DMS53 treated with DMSO at 0.1 percent for 48 hours (cell line): Measurements from ENCODE around the gene RBFOX2.

Experiments used
- DNase-seq: peaks from one replicate; lab custom pipeline; 2025; ENCODE audit not compliant: unreplicated experiment; lab: John Stamatoyannopoulos, UW

The RBFOX2 gene

DNA sequence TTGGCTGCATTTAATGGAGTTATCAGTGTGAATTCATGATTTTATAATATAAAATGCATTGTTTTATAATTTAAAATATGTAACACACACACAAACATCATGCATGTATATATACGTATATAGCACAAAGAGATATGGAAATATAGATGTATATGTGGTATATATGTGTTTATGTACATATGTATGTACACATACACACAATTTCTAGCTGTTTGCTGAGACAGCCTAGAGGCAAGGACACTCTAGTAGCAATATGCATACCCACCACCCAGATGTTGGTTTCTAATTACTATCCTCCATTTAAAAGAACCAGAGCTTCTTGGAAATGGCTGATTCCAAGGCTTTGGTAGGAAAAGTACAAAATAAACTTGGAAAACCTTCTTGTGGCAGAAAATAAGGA, 50.4 kb downstream of the RBFOX2 start:
- DNase-seq, result no peak

DNA sequence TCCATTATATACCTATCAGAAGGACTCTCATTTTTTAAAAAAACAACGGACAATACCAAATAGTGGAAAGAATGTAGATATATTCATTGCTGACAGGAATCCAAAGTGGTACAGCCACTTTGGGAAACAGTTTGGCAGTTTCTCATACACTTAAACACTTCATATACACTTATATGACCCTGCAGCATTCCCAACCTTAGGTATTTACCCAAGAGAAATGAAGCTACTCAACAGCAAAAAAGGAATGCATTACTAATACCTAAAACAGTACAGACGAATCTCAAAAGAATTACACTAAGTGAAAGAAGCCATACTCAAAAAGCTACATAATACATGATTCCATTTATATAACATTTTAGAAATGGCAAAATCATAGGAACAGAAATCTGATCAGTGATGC, 51.5 kb downstream of the RBFOX2 start:
- no peak for DNase-seq

GRCh38 chr22:35973388-35973787, 55.2 kb downstream of the RBFOX2 start:
- DNase-seq, result no peak

GRCh38 chr22:35972559-35972958, 56.1 kb downstream of the RBFOX2 start:
- no peak for DNase-seq

GRCh38 chr22:35971456-35972119, 57.0 kb downstream of the RBFOX2 start:
- DNase-seq, result no peak

GRCh38 chr22:35970616-35971455, 57.8 kb downstream of the RBFOX2 start:
- no peak for DNase-seq

DNA sequence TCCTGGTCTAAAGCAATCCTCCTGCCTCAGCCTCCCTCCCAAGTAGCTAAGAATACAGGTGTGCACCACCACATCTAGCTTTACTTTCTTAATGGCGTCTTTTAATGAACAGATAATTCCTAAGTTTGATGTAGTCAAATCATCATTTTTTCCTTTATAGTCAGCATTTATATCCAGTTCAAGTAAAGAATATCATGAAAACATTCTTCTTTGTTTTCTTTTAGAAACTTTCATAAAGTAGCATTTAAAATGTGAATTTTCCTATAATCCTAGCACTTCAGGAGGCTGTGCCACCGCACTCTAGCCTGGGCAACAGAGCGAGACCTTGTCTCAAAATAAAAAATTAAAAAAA, 61.6 kb downstream of the RBFOX2 start:
- DNase-seq, result no peak

DNA sequence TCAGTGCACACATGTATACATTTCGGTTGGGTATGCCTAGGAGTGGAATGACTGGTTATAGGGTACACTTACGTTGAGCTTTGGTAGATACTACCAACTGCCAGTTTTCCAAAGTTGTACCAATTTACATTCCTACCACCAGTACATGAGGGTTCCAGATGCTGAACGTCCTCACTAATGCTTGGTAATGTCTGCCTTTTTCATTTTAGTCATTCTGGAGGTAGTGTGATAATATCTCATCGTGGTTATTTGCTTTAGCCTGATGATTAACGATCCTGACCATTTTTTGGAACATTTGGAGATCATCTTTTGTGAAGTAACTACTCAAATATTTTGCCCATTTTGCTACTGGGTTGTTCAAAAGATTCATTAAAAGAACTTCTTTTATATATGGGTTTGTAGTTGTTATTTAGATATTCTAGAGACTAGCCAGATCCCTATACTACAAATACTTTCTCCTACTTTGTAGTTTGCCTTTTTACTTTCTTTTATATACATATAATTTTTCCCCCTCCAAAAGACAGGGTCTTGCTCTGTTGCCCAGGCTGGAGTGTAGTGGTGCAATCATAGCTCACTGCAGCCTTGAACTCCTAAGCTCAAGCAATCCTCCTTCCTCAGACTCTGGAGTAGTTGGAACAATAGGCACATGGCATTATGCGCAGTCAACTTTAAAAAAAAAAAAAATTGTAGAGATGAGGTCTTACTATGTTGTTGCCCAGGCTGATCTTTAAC, 62.1 kb downstream of the RBFOX2 start:
- DNase-seq, result no peak

DNA sequence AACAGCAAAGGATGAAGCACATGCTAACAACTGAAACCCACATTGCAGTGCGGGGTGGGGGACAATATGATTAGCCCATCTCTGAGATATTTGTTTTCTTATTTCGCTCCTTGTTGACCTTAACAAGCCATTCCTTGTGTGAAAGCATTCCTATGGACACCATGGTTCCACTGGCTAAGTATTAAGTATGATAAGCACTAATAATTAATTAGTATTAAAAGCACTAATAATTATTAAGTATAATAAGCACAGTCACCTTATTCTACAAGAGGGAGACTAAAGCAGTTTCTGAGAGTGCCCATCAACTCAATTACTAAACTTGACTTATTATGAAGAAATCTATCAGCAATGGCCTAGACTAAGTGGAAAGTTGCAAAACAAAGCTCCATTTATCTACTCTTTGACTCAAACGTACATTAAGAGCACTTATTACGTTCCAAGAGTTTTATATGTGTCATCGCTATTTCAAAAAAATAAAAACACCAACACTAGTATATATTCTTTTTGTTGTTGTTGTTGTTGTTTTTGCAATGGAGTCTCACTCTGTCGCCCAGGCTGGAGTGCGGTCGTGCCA, 65.3 kb downstream of the RBFOX2 start:
- DNase-seq, result no peak

DNA sequence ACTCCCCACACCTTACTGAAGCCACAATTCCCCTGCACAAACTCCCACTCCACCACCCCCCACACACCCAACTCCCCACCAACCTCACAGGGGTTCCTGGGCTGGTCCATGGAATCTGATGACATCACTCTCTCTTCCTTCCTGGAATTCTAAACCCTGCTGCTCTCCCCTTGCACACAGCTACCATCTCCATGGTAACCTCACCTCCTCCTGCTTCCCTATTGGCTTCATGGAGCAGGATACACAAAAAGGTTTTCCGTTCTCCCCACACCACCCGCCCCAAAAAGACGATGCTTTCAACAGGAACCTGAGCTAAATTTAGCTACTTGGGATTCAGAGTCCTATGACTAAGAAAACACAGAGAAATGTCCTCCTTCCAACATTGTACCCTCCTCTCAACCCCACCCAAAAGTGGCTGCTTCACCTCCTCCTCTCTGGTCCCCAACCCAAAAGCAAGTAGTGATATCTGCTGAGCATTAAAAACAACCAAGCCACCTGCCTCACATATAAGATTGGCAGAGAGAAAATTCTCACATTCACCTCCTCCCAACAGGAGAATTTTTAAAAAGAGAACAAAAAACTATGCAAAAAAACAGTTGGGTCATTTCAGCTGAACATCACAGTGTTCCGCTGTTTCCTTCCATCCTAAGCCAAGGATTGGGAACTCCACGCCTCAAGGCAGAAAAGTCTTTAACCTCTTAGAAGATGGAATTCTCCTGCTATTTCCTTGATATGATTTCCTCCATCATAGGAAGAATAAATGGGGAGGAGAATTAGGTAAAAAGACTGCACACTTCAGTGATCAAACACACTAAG, 66.9 kb downstream of the RBFOX2 start:
- DNase-seq, result no peak

- DNase-seq, result no peak
These were observed 67.8 kb downstream of the RBFOX2 start for GRCh38 chr22:35960854-35961253.

DNA sequence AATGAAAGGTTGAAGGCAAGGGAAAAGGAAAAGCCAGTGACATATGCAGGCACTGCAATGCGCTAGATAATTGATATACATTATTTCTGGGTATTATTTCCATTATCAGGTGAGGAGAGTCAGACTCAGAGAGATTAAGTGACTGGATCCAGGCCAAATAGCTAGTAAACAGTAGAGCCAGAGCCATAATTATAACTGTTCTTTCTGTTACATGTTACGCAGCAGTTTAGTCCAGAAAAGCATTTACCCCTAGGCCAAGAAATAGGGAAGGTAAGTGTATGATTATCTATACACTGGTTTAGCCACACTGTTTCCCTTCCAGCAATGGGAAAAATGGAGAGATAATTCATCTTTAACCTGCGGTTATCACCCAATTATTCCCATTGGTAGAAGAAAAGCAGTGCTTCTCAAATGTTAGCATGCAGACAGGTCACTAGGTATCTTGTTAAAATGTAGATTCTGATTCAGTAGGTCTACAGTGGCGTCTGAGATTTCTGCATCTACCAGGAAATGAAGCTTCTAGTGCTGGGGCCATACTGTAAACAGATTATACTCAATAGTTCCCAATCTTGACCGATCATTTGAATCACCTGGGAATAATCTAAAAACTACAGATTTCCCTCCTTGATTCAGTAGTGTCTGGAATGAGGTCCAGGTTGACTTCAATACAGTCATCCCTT, 69.4 kb downstream of the RBFOX2 start:
- no peak for DNase-seq

DNA sequence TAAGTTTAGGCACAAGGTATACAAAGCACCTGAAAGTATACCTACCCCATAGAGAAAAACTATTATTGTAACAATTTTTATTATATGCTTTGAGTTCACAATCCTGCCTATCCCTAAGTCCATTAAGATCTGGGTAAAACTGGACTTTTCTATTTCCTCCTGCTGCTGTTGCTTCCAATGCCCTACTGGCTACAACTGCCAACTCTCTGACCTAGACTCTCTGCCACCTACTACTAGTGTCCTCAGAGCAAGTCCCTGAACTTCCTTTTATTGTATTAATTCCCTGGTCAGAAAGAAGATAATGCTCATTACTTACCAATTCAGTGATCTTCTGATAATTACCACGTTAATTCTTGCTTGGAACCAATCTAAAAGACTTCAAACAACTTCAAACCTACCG, 70.3 kb downstream of the RBFOX2 start:
- DNase-seq, result no peak

DNA sequence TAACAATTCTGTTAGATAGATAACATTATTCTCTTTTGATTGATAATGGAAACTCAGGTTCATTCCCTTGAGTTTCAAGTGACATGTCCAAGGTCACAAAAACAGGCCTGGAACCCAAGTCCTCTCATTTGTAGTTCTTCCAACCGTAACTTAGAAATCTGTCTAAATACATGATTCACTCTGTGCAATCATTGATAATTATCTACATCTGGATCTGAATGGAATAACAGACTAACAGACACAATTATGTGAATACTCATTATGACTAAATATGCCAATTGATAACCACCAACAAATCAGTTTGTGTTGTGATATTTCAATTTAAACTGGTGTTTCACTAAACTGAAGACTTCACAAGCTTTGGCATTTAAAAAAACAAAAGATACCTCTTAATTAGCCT, 71.0 kb downstream of the RBFOX2 start:
- no peak for DNase-seq

GRCh38 chr22:35956850-35957249, 71.8 kb downstream of the RBFOX2 start:
- no peak for DNase-seq

- DNase-seq, result no peak
These were observed 73.1 kb downstream of the RBFOX2 start for GRCh38 chr22:35955546-35955945.

DNA sequence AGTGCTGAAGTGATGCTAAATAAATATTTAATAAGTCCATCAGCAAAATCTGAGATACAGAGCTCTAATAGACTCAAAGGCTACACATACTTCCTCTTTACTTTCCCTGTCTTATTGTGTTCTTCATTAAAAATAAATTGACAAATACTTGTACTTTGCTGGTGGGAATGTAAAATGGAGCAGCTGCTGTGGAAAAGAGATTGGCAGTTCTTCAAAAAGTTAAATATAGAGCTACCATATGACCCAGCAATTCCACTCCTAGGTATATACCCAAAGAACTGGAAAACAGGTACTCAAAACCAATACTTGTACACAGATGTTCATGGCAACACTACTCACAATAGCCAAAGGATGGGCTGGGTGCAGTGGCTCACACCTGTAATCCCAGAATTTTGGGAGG, 76.0 kb downstream of the RBFOX2 start:
- DNase-seq, result no peak

DNA sequence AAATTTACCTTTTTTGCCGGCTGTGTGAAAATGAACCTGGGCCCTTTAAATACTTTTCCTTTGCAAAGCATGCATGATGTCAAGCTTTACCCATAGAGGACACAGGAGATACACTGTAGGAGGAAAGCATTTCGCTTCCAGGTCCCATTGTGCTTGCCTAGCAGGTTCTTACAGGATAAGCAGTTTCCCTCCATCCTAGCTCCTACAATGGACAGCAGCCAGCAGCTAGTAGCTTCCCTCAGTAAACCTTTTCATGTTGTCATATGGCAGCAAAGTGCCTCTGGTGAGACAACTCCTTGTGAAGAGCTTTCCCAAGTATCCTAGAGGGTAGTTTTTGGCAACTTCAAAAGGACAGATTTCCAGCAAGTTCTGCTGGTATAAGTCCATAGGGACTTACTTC, 78.4 kb downstream of the RBFOX2 start:
- no peak for DNase-seq

DNA sequence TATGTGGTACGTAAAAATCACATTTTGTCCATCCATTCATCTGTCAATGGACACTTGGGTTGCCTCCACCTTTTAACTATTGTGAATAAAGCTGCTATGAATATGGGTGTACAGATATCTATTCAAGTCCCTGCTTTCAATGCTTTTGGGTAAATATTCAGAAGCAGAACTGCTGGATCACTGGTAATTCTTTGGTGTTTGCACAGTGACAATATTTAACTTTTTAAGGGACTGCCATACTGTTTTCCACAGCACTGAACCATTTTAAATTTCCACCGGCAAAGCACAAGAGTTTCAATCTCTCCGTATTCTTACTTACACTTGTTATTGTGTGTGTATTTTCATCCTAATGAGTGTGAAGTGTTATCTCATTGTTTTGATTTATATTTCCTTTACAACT, 79.4 kb downstream of the RBFOX2 start:
- no peak for DNase-seq

GRCh38 chr22:35947794-35948425, 80.7 kb downstream of the RBFOX2 start:
- DNase-seq, result no peak
